GM13977 (cell line): ENCODE data around the gene SPECC1.
"Not testable (repeated sequence)": the region's sequence is repeated elsewhere in the genome, so short reads cannot be mapped to it uniquely, and the experiment has no call there.

Experiments
- DNase-seq: peaks from one replicate; pipeline ENCODE4 v3.0.0; 2012; ENCODE audit warnings: low spot score
- CTCF ChIP-seq: IDR thresholded peaks from 2 replicates; pipeline ENCODE4 v1.5.1; 2012; ENCODE audit warnings: mild to moderate bottlenecking, control low read depth; ENCODE audit not compliant: insufficient read depth; ENCODE audit errors: extremely low read depth, missing control alignments
- in situ Hi-C: fragments of 300-500 bp; cut with MboI; formaldehyde crosslinking; loops from one replicate; pipeline ENCODE4 v1.12.0; 2022; ENCODE audit warnings: low sequenced_read_pairs, low pct_unique_long_range_greater_than_20kb, mixed read lengths, inconsistent platforms; ENCODE audit not compliant: unreplicated experiment

The SPECC1 gene

GRCh38 chr17:20095336-20096080 is 86.3 kb downstream of the SPECC1 start:
- in situ Hi-C loops = no loop called here
- no peak for DNase-seq
- TF ChIP-seq CTCF = no peak

- no peak for DNase-seq
- in situ Hi-C loops = no loop called here
These were observed 87.3 kb downstream of the SPECC1 start for GRCh38 chr17:20096430-20096829.

GRCh38 chr17:20097330-20097729 is 88.2 kb downstream of the SPECC1 start:
- no peak for TF ChIP-seq CTCF
- in situ Hi-C loops = no loop called here
- DNase-seq = no peak

More at GRCh38 chr17:20096430-20096829, 87.3 kb downstream of the SPECC1 start:
- TF ChIP-seq CTCF = no peak

GRCh38 chr17:20098314-20098713 is 89.2 kb downstream of the SPECC1 start:
- TF ChIP-seq CTCF = no peak
- in situ Hi-C loops = no loop called here
- DNase-seq = no peak

- in situ Hi-C loops, DNase-seq: not testable (repeated sequence)
These were observed 91.6 kb downstream of the SPECC1 start for GRCh38 chr17:20100806-20101205.

- TF ChIP-seq CTCF = no peak
- in situ Hi-C loops = no loop called here
These were observed 94.6 kb downstream of the SPECC1 start for GRCh38 chr17:20103454-20104446.

More at GRCh38 chr17:20103454-20104446, 94.6 kb downstream of the SPECC1 start:
- DNase-seq = no peak
